HG03159 (cell line): Measurements from ENCODE around the gene TBC1D10B.
"Not testable (repeated sequence)": the region's sequence is repeated elsewhere in the genome, so short reads cannot be mapped to it uniquely, and the experiment has no call there.

ENCODE experiments used
- ATAC-seq: cut with Tn5 transposase; IDR thresholded peaks from one replicate; pipeline ENCODE4 v1.9.1; 2021; ENCODE audit warnings: mild to moderate bottlenecking, moderate library complexity; ENCODE audit not compliant: unreplicated experiment

The TBC1D10B gene

DNA sequence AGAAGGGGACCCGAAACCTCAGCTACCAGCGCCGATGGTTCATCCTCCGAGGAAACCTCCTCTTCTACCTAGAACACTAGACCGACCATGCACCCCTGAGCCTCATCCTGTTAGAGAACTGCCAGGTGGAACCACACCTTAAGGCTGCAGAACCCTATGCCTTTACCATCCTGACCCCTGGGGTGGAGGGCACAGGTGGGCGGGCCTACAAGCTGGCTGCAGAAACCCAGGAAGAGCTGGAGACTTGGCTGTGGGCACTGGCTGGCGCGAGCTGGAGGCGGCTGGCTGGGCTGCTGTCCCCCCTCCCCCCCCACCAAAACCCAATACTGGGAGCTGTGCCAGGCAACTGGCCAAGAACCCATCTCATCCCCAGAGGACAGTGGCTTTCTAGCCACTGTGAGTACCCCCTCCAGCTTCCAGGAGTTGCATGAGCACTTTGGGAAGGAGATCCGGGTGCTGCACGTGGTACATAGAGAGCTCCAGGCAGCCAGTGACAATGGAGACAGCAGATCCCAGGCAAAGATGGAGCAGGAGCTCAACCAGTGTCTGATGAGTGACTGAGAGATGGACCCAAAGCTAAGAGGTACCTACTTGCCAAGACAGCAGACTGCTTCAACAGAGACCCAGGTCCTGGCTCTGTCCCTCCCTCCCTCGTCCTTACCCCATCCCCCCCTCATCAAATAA lies 13.8 kb downstream of the TBC1D10B start:
- no peak for ATAC-seq

DNA sequence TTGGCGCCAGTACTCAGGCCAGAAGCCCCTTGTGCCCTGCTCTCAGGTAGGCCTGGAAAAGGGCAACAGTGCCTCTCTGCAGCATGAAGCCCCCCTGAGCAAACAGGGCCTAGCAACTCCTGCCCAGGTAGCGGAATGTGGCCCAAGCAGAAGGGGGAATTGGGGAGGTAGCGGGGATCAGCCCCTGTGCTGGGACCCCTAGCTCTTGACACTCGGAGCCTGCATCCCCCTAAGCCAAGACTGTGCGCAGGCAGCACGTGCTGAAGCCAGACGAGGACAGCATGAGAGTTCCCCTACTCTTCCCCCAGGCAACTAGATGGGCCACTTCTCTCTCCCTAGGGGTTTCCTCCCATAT lies 14.4 kb downstream of the TBC1D10B start:
- peak; percentile 3 for ATAC-seq

DNA sequence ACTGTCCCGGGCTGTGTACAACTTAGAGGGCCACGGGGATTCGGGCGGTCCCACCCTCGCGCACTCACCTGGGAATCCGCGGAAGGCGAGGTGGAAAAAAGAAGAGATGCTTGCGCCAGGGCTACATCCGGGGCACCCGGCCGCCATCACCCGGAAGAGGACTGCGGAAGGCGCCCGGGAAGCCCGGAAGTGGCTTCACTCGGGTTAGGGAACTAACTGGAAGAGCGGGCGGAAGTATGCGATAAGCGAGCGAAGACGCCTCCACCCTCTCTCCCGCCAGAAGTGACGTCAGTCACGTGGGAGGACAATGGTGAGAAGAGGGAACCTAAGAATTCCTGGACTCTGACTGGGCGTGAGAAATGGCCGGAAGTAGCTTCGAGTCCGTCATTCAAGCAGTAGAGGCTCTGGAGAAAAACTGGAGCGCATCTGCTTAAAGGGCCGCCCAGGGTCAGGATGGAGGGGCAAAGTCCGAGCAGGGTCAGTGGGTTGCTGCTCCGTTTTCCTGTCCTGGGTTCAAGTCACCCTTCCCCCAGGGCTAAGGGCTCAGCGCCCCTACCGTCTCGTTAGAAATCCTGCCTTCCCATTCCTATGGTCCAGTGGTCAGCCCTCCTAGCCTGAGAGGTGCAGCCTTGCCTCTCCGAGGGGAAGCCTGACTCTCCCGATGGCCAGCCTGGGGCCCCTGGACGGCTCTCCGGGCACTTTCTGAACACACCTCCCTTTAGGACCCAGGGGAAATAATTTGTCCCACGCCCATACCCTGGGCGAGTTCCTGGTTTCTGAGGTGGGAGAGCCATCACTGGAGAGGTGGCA lies 14.9 kb downstream of the TBC1D10B start, which contains the start of gene CD2BP2:
Gene CD2BP2, minus strand, starts transcription at position 165 of the 810 bp plus-strand sequence. CDS start 627 bp downstream, outside the sequence.
- peak; percentile 54 for ATAC-seq

DNA sequence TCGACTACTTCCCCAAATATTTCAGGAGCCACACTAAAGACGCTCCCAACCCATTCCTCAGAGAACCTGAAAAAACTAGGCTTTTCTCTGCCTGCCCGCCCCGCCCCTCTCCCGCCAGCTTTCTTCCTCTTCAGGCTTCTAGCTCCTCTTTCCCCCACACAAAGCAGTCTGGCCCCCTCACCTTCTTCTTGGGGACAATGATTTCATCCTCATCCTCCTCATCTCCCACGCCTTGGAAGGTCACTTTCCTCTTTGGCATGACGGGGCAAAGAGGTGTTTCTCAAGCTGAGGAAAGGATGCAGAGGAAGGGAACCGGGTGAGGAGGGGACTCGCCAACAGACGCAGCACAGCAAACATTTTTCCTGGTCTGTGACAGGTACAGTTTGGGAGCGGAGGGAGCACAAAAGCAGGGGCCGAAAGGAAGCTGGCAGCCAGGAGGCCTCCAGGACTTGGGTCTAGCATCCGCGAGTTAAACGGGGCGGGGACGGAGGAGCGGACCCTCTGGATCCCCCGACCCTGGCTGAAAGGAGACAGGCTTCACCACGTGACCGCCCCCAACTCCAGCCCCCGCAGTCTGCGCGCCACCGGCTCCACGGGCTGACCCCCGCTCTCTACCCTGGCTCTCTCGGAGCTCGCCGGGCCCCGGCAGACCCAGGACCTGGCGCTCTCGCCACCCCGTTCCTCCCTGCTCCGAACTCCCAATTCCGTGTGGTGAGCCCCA lies 15.7 kb downstream of the TBC1D10B start:
- ATAC-seq = peak; percentile 5

DNA sequence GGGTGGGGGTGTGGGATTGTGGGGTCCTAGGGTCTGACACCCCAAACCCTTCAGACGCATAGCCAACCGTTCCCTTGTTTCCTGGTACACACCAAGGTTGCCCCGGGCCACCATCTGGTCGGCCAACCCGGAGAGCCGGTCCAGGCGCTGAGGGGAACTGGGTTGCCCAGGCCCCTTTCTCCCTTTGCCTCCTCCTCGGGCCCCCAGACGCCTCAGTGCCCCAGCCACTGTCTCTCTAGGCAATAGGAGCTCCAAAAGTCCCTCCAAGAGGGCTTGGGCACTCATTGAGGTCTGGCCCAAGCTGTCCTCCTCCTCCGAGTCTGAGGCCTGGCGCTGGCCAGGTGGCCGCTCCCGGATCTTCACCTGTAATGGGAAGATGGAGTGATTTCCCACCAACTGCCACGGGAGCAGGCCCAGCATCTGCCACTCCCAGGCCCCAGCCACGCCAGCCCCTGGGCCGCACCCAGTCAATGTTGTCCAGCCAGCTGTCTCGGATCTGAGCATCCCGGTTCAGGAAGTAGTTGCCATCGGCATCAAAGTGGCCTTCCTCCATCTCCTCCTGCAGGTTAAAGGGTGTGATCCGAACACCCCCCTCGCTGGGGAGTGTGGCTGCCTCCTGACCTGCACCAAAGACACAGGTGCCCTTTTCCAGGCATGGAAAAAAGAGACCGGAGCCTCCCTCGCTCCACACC lies 16.7 kb downstream of the TBC1D10B start:
- ATAC-seq = no peak

DNA sequence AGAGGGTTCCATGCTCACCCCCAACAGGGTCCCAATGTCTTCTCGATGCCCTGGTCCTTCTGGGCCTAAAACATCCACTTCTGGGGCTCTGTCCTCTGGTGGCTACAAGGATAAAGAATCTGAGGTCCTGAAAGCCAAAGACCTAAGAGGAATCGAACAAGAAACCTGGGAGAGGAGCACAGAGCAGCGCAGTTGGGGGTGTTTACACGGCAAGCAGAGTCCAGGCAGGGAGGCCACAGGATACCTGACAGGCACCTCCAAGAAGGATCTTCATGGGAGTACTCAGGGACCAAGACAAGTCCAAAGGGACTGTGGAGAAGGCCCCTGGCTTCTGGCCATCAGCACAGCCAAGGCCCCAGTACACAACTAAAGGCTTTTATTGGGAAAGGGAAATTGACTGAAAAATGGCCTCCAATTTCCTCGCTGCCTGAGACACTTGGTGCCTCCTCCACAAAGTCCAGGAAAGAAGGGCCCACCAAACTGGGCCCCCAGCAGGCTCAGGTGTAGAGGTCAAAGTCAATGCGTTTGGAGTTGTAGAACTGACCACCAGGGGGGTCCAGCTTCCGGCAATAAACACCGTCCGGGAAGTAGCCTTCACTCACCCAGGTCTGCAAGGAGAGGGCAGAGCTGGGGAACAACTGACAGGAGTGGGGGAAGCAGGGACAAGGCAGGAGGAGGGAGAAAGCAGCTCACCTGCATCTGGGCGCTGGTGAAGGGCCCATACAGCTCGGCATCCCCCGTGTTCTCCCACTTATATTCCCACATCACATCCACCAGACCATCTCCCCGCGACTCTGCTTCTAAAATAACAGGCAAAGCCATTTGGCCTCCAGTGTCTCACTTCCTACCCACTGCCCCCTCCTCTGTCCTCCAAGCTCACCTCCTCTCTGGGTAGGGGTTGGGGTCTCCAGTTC lies 17.5 kb downstream of the TBC1D10B start:
- ATAC-seq = no peak

DNA sequence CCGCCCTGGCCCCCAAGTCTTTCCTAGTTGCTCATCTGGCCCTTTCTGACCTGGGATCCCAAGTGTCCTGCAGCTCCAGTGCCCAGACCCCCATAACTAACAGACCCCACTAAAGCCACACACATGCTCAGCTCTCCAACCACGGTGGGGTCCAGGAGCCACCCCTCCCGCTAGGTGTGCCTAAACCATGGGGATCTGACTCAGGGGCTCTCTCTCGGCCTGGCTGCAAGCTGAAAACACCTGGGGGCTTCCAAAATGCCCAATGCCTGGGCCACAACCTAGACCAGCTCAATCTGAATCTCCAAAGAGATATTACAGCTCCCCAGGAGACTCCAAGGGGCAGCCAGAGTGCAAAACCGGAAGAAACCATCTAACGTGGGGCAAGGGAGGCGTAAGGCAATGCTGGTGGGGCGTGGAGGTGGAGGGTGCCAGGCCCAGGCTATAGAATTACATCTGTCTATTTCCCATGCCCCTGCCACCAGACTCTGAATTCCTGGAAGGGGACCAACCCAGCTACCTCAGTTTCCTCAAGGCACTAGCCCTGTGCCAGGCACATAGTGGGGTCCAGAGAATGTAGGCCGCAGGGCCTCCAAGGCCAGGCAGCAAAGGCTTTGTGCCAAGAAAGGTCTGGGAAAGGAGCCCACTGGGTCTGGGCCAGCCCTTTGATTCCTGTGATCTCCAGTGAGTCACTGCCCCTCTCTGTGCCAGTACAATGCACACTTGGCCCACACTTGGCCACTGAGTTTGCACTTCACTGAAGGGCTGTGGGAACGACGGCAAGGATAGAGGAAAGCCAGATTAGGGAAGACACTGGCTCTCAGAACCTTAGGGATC lies 18.5 kb downstream of the TBC1D10B start:
- ATAC-seq = no peak

DNA sequence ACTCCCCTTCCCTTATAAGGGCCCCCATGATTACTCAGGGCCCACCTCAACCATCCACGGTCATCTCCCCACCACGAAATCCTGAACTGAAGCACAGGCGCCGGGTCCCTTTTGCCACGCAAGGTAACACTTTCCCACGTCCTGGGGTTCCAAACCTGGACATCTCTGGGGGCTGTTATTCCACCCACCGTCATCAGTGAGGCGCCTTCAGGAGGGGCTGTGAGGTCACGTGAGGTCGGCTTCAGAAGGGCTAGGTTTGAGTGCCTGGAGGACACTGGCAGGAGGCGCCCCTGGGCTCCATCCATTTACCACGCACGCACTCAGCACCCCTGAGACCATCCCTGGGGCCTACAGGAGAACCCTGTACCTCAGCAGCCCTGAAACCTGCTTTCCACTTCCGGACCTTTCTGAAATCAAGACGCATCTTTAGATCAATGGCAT lies 19.3 kb downstream of the TBC1D10B start:
- no peak for ATAC-seq

DNA sequence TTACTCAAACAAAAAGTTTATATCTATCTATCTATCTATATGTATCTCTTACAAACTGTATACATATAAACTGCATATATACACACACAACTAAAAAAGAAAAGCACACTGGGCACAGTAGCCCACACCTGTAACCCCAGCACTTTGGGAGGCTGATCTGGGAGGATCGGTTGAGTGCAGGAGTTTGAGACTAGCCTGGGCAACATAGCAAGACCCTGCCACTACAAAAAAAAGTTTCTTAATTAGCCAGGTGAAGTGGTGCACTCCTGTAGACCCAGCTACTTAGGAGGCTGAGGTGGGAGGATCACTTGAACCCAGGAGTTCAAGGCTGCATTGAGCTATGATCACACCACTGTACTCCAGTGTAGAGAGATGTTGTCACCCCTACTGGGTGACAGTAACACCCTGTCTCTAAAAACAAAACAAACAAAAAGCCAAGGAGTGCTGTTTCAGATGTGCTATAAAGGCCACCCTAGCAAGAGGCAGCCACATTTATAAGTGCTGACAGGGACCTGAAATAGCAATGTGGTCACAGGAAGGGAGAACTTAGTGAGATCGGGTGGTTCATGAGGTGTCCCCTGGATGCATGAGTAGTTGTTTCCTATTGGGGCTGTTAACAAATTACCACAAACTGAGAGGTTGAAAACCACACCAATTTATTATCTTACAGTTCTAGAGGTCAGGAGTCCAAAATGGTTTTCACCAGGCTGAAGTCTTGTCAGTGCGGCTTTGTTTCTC lies 20.0 kb downstream of the TBC1D10B start:
- ATAC-seq = no peak

DNA sequence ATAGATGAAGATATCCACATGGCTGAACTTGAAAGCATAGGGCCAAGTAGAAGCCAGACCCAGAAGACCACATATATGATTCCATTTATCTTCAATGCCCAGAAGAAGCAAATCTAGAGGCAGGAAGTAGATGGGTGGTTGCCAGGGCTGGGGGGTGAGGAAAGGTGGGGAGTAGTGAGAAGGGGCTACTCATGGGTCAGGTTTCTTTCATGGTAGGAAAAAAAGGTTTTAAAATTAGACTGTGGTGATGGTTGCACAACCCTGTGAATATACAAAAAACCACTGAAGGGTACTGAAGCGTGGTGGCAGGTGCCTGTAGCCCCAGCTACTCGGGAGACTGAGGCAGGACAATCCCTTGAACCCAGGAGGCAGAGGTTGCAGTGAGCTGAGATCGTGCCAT lies 20.6 kb downstream of the TBC1D10B start:
- ATAC-seq = no peak

DNA sequence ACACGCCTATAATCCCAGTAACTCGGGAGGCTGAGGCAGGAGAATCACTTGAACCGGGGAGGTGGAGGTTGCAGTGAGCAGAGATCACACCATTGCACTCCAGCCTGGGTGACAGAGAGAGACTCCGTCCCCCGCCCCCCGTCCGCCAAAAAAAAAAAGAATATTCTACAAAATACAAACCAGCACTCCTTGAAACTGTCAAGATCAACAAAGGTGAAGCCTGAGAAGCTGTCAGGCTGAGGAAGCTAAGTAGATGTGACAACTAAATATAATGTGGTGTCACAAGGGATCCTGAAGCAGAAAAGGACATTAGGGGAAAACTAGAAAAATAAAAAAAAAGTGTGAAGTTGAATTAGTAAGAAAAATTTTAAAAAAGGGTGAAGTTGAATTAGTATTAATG lies 21.4 kb downstream of the TBC1D10B start:
- no peak for ATAC-seq

DNA sequence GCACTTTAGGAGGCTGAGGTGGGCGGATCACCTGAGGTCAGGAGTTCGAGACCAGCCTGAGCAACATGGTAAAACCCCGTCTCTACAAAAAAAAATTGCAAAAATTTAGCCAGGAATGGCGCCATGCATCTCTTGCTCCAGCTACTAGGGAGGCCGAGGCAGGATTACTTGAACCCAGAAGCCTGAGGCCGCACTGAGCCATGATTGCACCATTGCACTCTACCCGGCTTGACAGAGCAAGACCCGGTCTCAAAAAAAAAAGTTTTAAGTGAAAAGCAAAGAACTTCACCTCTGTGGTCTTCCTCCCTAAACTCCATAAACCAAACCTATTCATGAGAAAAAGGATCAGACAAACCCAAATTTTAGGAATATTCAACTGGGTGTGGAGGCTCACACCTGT lies 22.2 kb downstream of the TBC1D10B start:
- ATAC-seq = no peak

DNA sequence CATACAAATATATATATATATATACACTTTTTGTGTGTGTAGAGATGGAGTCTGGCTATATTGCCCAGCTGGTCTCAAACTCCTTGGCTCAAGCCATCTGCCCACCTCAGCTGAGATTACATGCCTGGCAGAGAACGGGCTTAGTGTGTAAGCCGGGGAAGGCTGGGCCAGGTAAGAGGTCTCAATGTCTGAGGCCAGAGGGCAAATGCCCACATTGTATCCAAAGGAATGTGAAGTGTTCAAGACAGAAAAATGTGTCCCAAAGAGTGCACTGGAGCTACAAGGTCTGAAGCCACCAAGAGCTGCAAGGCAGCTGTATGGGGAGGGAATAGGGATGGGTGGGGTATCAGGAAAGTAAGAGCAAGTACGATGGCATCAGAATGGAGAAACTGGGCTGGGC lies 24.0 kb downstream of the TBC1D10B start:
- no peak for ATAC-seq

DNA sequence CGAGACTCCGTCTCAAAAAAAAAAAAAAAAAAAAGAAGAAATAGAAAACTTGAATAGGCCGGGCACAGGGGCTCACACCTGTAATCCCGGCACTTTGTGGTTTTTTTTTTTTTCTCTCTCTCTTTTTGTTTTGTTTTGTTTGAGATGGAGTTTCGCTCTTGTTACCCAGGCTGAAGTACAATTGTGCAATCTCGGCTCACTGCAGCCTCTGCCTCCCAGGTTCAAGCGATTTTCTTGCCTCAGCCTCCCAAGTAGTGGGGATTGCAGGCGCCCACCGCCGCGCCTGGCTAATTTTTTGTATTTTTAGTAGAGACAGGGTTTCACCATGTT lies 26.8 kb downstream of the TBC1D10B start:
- ATAC-seq = not testable (repeated sequence)

DNA sequence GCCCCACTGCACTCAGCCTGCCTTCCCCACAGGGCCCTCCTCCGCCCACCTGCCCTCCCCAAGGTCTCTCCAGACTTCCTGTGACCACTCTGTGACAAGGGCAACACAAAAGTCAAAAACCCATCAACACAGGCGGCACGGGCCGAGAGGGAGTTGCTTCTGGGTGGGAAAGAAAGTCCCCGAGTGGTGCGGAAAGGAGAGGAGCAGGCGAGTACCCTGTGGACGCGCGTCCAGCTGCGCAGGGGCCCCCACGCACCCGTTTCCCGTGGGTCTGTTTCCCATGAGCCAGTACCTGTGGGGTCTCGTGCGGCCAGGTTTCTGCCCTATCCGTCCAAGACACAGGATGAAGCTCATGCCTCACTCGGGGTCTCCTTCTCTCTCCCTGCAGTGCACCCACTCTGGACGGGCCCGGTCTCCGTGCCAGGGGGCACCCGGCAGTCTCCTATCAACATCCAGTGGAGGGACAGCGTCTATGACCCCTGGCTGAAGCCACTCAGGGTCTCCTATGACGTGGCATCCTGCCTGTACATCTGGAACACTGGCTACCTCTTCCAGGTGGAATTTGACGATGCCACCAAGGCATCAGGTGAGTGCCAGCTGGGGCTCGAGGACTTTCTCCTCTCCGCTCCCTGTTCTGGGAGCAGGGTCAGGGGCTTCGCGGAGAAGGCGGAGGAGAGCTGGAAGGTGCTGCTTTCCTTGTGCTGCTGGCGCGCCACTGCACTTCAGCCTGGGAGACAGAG lies 27.4 kb downstream of the TBC1D10B start:
- no peak for ATAC-seq

DNA sequence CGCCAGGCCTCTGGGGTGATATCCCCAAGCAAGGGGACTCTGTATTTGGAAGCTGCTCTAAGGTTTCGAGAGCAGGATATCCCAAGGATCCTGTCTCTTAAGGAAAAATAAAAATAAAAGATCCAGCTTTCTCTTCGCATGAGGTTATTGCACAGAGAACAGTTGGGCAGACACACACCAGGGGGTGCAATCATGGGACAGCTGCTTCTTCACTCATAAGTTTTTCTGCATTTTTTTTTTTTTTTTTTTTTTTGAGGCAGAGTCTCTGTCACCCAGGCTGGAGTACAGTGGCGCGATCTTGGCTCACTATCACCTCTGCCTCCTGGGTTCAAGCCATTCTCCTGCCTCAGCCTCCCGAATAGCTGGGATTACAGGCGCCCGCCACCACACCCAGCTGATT lies 28.3 kb downstream of the TBC1D10B start:
- not testable (repeated sequence) for ATAC-seq

DNA sequence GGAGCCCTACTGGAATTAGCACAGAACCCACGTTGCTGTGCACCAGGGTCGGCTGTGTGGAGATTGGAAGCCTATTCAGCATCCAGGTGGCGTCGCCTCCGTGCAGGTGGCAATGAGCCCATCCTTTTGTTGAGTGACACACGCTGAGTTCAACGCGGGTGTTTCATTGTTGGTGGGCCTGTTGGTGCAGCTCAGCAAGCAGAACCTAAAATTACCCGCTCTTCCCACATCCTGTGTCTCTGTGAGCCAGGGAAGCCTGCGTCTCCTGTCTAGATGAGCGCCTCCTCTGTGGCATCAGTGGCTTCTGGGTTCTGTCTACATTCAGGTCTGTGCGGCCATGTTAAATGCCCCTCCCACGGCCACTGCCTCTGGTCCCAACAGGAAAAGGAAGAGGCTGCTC lies 29.7 kb downstream of the TBC1D10B start:
- ATAC-seq = no peak

DNA sequence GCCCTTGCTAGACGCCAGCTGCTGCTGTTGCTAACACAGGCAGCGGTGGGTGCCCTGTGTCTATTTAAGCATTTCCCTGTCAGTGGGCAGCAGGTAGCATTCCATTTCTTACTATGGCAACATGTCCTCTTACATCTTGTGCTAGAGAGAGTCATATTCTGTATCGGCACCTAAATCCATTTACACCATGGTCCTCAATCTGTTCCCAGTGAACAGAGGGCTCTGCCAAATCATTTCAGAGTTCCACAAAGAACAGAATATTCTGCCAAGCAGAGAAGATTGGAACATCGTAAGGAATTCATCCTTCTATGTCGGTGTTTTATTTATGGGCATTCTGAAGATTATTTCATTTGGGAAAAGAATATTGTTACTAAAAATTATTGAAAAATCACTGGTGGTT lies 31.6 kb downstream of the TBC1D10B start:
- ATAC-seq = not testable (repeated sequence)
